Neuron (in vitro differentiated cells): ENCODE measurements around the gene COL6A3.
"Not testable (repeated sequence)": the region's sequence is repeated elsewhere in the genome, so short reads cannot be mapped to it uniquely, and the experiment has no call there.

Experiments
- H2AFZ ChIP-seq: one replicate; pipeline ENCODE4 v1.6.1; 2013; ENCODE audit warnings: low read depth, mild to moderate bottlenecking, inconsistent platforms, low read length, moderate library complexity
- H3K27me3 ChIP-seq: one replicate; pipeline ENCODE4 v1.6.1; 2013; ENCODE audit warnings: low read length; ENCODE audit not compliant: insufficient read depth
- H3K36me3 ChIP-seq: one replicate; pipeline ENCODE4 v1.6.1; 2013; ENCODE audit warnings: low read length; ENCODE audit not compliant: insufficient read depth
- H3K4me1 ChIP-seq: one replicate; pipeline ENCODE4 v1.6.1; 2013; ENCODE audit warnings: low read length; ENCODE audit not compliant: insufficient read depth
- H3K4me3 ChIP-seq: 2 replicates; pipeline ENCODE4 v1.5.1; 2013; ENCODE audit warnings: mild to moderate bottlenecking, low read length, moderate library complexity
- H3K9me3 ChIP-seq: one replicate; pipeline ENCODE4 v1.6.1; 2013; ENCODE audit warnings: low read length

COL6A3 gene

GRCh38 chr2:237306083-237306786, 107.7 kb downstream of the COL6A3 start:
- Histone ChIP-seq H2AFZ (no peak overlapping the region), H3K9me3 (no peaks in the 10 kb centered on the region), H3K4me1 (no peaks in the 10 kb centered on the region), H3K36me3 (no peaks in the 10 kb centered on the region), H3K4me3 (no peak overlapping the region), H3K27me3 (no peaks in the 10 kb centered on the region)

GRCh38 chr2:237305579-237305978, 108.4 kb downstream of the COL6A3 start:
- no peaks in the 10 kb centered on the region for H3K27me3 ChIP-seq
- H2AFZ ChIP-seq: no peak overlapping the region
- no peaks in the 10 kb centered on the region for H3K36me3 ChIP-seq
- H3K9me3 ChIP-seq: no peaks in the 10 kb centered on the region
- H3K4me3 ChIP-seq: no peak overlapping the region
- no peaks in the 10 kb centered on the region for H3K4me1 ChIP-seq

DNA sequence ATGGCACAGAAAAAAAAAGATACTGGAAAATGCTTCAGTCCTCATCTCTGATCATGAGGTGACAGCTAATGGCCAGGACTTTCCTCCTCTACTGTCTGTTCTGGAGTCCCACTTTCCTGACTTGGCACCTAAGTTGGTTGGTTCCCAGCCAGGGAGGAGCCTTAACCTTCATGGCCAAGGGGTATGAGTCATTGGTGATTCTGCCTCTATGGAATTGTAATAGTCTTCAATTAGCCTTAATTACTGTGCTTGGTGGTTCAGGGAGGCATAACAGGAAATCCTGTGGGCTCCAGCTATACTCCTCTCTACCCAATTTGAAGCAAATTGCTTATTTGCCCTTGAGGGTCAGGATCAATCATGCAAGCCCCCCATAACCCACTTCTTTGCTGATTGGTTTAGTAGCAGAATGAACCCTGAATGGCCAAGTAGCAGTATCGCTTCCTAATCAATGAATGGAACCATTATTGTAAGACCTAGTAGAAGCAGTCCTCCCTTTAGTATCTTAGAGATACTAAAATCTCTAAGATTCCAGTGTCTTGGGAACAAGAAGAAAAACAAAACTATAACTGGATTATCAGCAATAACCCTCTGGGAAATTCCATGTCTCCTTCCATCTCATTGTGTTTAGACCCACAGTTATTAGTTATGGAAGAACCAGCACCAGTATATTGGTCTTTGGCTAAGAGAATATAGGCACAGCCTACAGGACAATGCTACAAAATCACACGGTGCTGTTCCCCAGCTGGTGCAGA, 109.0 kb downstream of the COL6A3 start:
- Histone ChIP-seq H3K36me3 (no peaks in the 10 kb centered on the region), H3K4me1 (no peaks in the 10 kb centered on the region), H3K4me3 (no peak overlapping the region), H3K27me3 (no peaks in the 10 kb centered on the region), H2AFZ (no peak overlapping the region), H3K9me3 (no peaks in the 10 kb centered on the region)

DNA sequence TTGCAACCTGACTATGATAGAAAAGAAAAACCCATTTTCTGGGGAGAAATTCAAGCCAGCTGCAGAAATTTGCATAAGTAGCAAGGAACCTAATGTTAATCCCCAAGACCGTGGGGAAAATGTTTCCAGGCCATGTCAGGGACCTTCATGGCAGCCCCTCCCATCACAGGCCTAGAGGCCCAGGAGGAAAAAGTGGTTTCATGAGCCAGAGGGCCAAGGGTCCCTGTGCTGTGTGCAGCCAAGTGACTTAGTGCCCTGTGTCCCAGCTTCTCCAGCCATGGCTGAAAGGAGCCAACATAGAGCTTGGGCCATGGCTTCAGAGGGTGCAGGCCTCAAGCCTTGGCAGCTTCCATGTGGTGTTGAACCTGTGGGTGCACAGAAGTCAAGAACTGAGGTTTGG, 110.7 kb downstream of the COL6A3 start:
- H3K4me1 ChIP-seq, H3K27me3 ChIP-seq, H2AFZ ChIP-seq, H3K9me3 ChIP-seq, H3K36me3 ChIP-seq, H3K4me3 ChIP-seq: not testable (repeated sequence)

GRCh38 chr2:237301595-237301994, 112.4 kb downstream of the COL6A3 start:
- Histone ChIP-seq H3K27me3 (no peaks in the 10 kb centered on the region), H2AFZ (no peak overlapping the region), H3K36me3 (no peaks in the 10 kb centered on the region), H3K4me1 (no peaks in the 10 kb centered on the region), H3K9me3 (no peaks in the 10 kb centered on the region), H3K4me3 (no peak overlapping the region)

- H3K9me3 ChIP-seq: no peaks in the 10 kb centered on the region
- no peaks in the 10 kb centered on the region for H3K27me3 ChIP-seq
- H3K36me3 ChIP-seq: no peaks in the 10 kb centered on the region
- H2AFZ ChIP-seq: no peak overlapping the region
- no peaks in the 10 kb centered on the region for H3K4me1 ChIP-seq
- H3K4me3 ChIP-seq: no peak overlapping the region
Measured at GRCh38 chr2:237300739-237301138, 113.2 kb downstream of the COL6A3 start.

DNA sequence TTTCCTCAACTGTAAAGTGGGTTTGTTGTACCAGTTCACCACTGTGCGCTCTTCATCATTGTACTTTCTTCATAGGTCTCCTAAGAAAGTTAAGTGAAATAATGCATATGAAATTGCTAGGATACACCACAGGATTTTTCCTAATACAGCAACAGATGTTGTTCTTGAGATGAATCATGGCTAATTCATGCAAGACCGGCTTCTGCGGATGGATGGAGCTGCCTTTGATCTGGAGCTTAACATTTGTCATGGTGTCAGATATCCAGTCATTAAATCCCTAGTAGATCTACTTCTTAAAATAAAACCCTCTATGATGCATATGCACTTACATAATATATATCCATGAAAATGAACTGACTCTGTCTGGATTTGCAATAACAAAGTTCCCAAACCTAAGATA, 114.1 kb downstream of the COL6A3 start:
- Histone ChIP-seq H3K4me3 (no peak overlapping the region), H3K27me3 (no peaks in the 10 kb centered on the region), H3K9me3 (no peaks in the 10 kb centered on the region), H2AFZ (no peak overlapping the region), H3K4me1 (no peaks in the 10 kb centered on the region), H3K36me3 (no peaks in the 10 kb centered on the region)

- Histone ChIP-seq H3K4me3 (no peak overlapping the region), H3K4me1 (no peaks in the 10 kb centered on the region), H2AFZ (no peak overlapping the region), H3K36me3 (no peaks in the 10 kb centered on the region), H3K27me3 (no peaks in the 10 kb centered on the region), H3K9me3 (no peaks in the 10 kb centered on the region)
Measured at GRCh38 chr2:237298151-237299118, 115.5 kb downstream of the COL6A3 start.

- H3K9me3 ChIP-seq: no peaks in the 10 kb centered on the region
- H3K27me3 ChIP-seq: no peaks in the 10 kb centered on the region
- no peak overlapping the region for H3K4me3 ChIP-seq
- no peaks in the 10 kb centered on the region for H3K4me1 ChIP-seq
- no peak overlapping the region for H2AFZ ChIP-seq
- H3K36me3 ChIP-seq: no peaks in the 10 kb centered on the region
Measured at GRCh38 chr2:237297421-237298150, 116.4 kb downstream of the COL6A3 start.

DNA sequence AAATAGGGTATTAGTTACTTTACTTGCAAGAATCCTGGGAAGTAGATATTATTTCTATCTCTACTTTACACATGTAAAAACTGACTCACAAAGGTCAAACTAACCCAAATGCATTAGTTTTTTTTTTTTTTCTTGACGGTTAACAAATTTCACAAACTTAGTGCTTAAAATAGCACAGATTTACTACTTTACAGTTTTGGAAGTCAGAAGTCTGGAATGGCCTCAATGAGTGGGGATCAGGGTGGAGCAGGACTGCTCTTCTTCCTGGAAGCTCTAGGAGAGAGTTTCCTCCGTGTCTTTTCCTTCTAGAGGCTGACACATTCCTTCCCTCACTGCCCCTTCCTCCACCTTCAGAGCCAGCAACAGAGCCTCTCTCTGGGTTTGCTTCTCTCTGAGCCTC, 117.2 kb downstream of the COL6A3 start:
- Histone ChIP-seq H3K4me3 (no peak overlapping the region), H2AFZ (no peak overlapping the region), H3K27me3 (no peaks in the 10 kb centered on the region), H3K9me3 (no peaks in the 10 kb centered on the region), H3K4me1 (no peaks in the 10 kb centered on the region), H3K36me3 (no peaks in the 10 kb centered on the region)

GRCh38 chr2:237295889-237296480, 118.0 kb downstream of the COL6A3 start:
- Histone ChIP-seq H3K9me3 (no peaks in the 10 kb centered on the region), H3K36me3 (no peaks in the 10 kb centered on the region), H2AFZ (no peak overlapping the region), H3K4me1 (no peaks in the 10 kb centered on the region), H3K4me3 (no peak overlapping the region), H3K27me3 (peaks cover 4% of the 10 kb centered on the region)

DNA sequence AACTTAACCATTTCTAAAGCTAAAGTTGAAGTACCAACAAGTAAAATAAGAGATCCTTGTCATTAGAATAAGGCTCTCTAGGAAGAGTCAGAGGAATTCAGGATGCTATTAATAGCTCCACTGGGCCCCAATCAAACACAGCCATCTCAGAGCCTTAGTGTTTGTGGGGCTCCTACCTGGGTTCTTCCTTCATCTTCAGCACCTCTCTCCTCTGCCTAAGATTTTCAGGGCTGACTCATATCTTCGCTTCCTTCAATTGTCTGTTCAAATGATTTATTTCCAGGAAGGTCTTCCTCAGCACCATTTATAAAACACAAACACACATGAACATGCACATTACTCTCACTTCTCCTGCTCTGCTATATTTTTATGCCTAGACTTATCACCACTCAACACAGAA, 119.5 kb downstream of the COL6A3 start:
- Histone ChIP-seq H3K36me3 (no peaks in the 10 kb centered on the region), H3K4me1 (no peaks in the 10 kb centered on the region), H3K9me3 (no peaks in the 10 kb centered on the region), H2AFZ (no peak overlapping the region), H3K27me3 (peaks cover 4% of the 10 kb centered on the region), H3K4me3 (no peak overlapping the region)
